SK-N-SH treated with all-trans-retinoic acid at 6 μM for 48 hours (cell line): ENCODE data around the gene IFT74.

Experiments
- CSDC2 ChIP-seq: fragments of 250-450 bp; sonication (Bioruptor Pico); IDR thresholded peaks from 2 replicates; pipeline ENCODE4 v1.5.0; 2020; ENCODE audit warnings: mild to moderate bottlenecking, moderate library complexity
- ISL1 ChIP-seq: fragments of 250-450 bp; sonication (Bioruptor Pico); IDR thresholded peaks from 2 replicates; pipeline ENCODE4 v2.1.2; 2022; ENCODE audit warnings: mild to moderate bottlenecking, moderate library complexity
- OSR1 ChIP-seq: fragments of 250-450 bp; sonication (Bioruptor Pico); IDR thresholded peaks from 2 replicates; pipeline ENCODE4 v1.8.0; 2022; ENCODE audit warnings: moderate library complexity, mild to moderate bottlenecking, inconsistent platforms
- SNAI2 ChIP-seq: fragments of 250-450 bp; sonication (Bioruptor Pico); IDR thresholded peaks from 2 replicates; pipeline ENCODE4 v1.5.0; 2020; ENCODE audit warnings: mild to moderate bottlenecking, moderate library complexity
- TCF4 ChIP-seq: fragments of 250-450 bp; sonication (Bioruptor Pico); IDR thresholded peaks from 2 replicates; pipeline ENCODE4 v1.8.0; 2021; ENCODE audit warnings: mild to moderate bottlenecking, moderate library complexity, borderline replicate concordance
- ZC3H10 ChIP-seq: fragments of 250-450 bp; sonication (Bioruptor Pico); IDR thresholded peaks from 2 replicates; pipeline ENCODE4 v1.5.1; 2021; ENCODE audit warnings: mild to moderate bottlenecking, moderate library complexity

DNA sequence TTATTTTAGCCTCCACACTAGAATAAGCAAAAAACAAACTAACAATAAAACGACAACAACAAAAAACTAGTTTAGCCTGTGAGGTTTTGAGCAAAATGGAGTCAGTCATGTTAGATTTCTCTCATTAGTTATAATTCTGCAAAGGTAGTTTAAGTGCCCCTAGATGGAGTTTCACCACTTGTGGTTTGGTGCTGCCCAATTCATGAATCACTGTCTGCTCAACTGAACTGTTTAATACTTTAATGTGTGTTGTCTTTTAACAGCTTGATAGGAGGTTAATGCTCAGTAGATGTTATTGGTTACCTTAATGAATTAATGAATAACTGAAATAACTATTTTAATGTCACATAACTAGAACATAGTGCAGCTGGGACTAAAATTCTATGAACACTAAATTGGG, 5.7 kb upstream of the IFT74 start:
- TF ChIP-seq OSR1 (CRISPR knock-in tag) (no peak), ISL1 (CRISPR knock-in tag) (no peak), CSDC2 (no peak), SNAI2 (CRISPR knock-in tag) (no peak), TCF4 (CRISPR knock-in tag) (no peak), ZC3H10 (CRISPR knock-in tag) (no peak)
